ENCODE results near the gene RHBDD3. TPM values are rescaled to one million over a fixed set of nuclear protein-coding genes. Genes with fewer than 3 reads are reported as not detected.

The RHBDD3 gene
- total and polyA plus RNA-seq, 9 of the 15 experiments (the other 6 are each of a cell fraction or from before 2014, with no cell fraction given) = 0.32 to 35.6 (median 14.0) TPM

DNA sequence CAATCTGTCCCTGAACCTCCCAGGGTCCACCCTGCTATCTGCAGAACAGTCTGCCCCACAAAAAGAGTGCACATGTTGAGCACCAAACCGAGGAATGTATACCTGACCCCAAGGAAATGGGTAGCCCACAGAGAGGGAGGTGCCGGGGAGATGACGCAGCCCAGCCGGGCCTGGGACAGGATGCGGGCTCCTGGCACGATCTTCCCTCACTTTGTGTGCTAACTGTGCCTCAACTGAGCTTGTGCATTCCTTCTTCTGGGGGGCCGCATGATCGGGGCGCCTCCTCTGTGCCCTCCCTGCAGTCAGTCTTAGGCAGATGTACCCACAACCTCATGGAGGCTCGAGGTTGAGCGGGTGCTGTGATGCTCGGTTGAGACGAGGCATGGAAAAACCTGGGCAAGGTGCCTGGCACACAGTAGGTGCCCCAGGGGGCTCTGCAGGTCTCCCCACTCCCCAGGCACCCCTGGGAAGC is 41.0 kb upstream of the RHBDD3 start:
- no peak overlapping the region for H3K4me3 ChIP-seq
- TF ChIP-seq POLR2G (IDR thresholded peaks at IDR 0.05; ENCODE audit: low read depth, low read length) (0 out of 2 replicates have a peak, but pooled peaks have one; percentile 5), ZBTB7A (IDR thresholded peaks at IDR 0.05; ENCODE audit: borderline replicate concordance, control insufficient read depth, low read depth, low read length) (peak; percentile 11; the same call in 1 of the 2 replicates)
- TF ChIP-seq, protein P1, sequence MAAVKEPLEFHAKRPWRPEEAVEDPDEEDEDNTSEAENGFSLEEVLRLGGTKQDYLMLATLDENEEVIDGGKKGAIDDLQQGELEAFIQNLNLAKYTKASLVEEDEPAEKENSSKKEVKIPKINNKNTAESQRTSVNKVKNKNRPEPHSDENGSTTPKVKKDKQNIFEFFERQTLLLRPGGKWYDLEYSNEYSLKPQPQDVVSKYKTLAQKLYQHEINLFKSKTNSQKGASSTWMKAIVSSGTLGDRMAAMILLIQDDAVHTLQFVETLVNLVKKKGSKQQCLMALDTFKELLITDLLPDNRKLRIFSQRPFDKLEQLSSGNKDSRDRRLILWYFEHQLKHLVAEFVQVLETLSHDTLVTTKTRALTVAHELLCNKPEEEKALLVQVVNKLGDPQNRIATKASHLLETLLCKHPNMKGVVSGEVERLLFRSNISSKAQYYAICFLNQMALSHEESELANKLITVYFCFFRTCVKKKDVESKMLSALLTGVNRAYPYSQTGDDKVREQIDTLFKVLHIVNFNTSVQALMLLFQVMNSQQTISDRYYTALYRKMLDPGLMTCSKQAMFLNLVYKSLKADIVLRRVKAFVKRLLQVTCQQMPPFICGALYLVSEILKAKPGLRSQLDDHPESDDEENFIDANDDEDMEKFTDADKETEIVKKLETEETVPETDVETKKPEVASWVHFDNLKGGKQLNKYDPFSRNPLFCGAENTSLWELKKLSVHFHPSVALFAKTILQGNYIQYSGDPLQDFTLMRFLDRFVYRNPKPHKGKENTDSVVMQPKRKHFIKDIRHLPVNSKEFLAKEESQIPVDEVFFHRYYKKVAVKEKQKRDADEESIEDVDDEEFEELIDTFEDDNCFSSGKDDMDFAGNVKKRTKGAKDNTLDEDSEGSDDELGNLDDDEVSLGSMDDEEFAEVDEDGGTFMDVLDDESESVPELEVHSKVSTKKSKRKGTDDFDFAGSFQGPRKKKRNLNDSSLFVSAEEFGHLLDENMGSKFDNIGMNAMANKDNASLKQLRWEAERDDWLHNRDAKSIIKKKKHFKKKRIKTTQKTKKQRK (IDR thresholded peaks at IDR 0.05; ENCODE audit: borderline replicate concordance, low read depth, low read length) = no peak
- no TSS peak for BruUV-seq (replicated peaks)
- DNase-seq (ENCODE audit: extremely low read depth in 1 of 4, low spot score in 3 of 4) (no peak), FAIRE-seq (no peak), ATAC-seq (no peak)
- in situ Hi-C loops (cut with MboI) = no loop called here
- H3K9me1 ChIP-seq (ENCODE audit: control insufficient read depth, insufficient read depth, low read length) = no peaks in the 10 kb centered on the region
- WGBS (ENCODE audit: insufficient coverage, low coverage, missing lambda C conversion rate) = 68% methylated on average over 12 of the region's 13 CpGs
- no peak overlapping the region for H3K27ac ChIP-seq (ENCODE audit: extremely low read depth, low read depth, low read length)
- no peak overlapping the region for H2AFZ ChIP-seq (ENCODE audit: low read depth, low read length)
- ChIA-PET CTCF (ENCODE audit: low intra/inter-chr PET ratio) (no interaction called here), POLR2A (no interaction called here)
- H3K9ac ChIP-seq (ENCODE audit: insufficient read depth in 1 of 2, low read depth in 2 of 2, low read length in 2 of 2) = peak overlapping the region in 1 of 2 experiments; percentile 95; a peak in 2 of 4 replicates
- peaks cover 18% of the 10 kb centered on the region for H3K79me2 ChIP-seq (ENCODE audit: control insufficient read depth, insufficient read depth, low read length)
- H3K36me3 ChIP-seq (ENCODE audit: control insufficient read depth, insufficient read depth, low read length) = peaks cover 9% of the 10 kb centered on the region; the same call in 1 of the 3 replicates
- intact Hi-C loops (cut with micrococcal nuclease) = no loop called here
- no peaks in the 10 kb centered on the region for H3K9me3 ChIP-seq (replicated peaks; ENCODE audit: control insufficient read depth, insufficient read depth, low read depth, low read length)
- H3K4me2 ChIP-seq (ENCODE audit: insufficient read depth, low read length) = peak overlapping the region; percentile 12
- H3K4me1 ChIP-seq (replicated peaks in 1 of 2; ENCODE audit: control insufficient read depth in 2 of 2, insufficient read depth in 2 of 2, low read length in 2 of 2) = peaks cover 14 to 91% of the 10 kb centered on the region in 2 experiments; a peak in 4 of 5 replicates
- H3K27me3 ChIP-seq (ENCODE audit: control insufficient read depth in 2 of 2, insufficient read depth in 2 of 2, low read length in 2 of 2) = no peaks in the 10 kb centered on the region
- no peaks in the 10 kb centered on the region for H4K20me1 ChIP-seq (replicated peaks; ENCODE audit: control insufficient read depth, insufficient read depth, low read length)

Data from K562 (cell line).